ENCODE measurements around the gene EGFR. TPM values are rescaled to one million over a fixed set of nuclear protein-coding genes. Genes with fewer than 3 reads are reported as not detected.

EGFR gene
- total and polyA plus RNA-seq, 9 donors: 13.0 to 54.6 (median 41.7) TPM

GRCh38 chr7:55203300-55203699 is 184.5 kb downstream of the EGFR start:
- DNase-seq: no peak
- 88 to 89% (median 89%) methylated on average over 7 of the region's 7 CpGs for WGBS, 3 donors
- H3K27ac ChIP-seq: no peak overlapping the region
- TF ChIP-seq POLR2A (IDR thresholded peaks at IDR 0.05) (no peak), EP300 (IDR thresholded peaks at IDR 0.05) (no peak)
- TF ChIP-seq, protein P1, sequence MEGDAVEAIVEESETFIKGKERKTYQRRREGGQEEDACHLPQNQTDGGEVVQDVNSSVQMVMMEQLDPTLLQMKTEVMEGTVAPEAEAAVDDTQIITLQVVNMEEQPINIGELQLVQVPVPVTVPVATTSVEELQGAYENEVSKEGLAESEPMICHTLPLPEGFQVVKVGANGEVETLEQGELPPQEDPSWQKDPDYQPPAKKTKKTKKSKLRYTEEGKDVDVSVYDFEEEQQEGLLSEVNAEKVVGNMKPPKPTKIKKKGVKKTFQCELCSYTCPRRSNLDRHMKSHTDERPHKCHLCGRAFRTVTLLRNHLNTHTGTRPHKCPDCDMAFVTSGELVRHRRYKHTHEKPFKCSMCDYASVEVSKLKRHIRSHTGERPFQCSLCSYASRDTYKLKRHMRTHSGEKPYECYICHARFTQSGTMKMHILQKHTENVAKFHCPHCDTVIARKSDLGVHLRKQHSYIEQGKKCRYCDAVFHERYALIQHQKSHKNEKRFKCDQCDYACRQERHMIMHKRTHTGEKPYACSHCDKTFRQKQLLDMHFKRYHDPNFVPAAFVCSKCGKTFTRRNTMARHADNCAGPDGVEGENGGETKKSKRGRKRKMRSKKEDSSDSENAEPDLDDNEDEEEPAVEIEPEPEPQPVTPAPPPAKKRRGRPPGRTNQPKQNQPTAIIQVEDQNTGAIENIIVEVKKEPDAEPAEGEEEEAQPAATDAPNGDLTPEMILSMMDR (IDR thresholded peaks at IDR 0.05): no peak
- intact Hi-C loops (cut with DNase I): no loop called here
- H3K36me3 ChIP-seq: no peaks in the 10 kb centered on the region
- H3K9me3 ChIP-seq: no peaks in the 10 kb centered on the region
- H3K4me3 ChIP-seq: no peak overlapping the region
- no peaks in the 10 kb centered on the region for H3K27me3 ChIP-seq
- H3K4me1 ChIP-seq (ENCODE audit: insufficient read depth): peaks cover 2% of the 10 kb centered on the region

- Histone ChIP-seq H3K36me3 (no peaks in the 10 kb centered on the region), H3K9me3 (no peaks in the 10 kb centered on the region), H3K4me1 (ENCODE audit: insufficient read depth) (no peaks in the 10 kb centered on the region), H3K4me3 (no peak overlapping the region), H3K27ac (no peak overlapping the region), H3K27me3 (no peaks in the 10 kb centered on the region)
- WGBS, 3 donors: 86 to 89% (median 86%) methylated on average over 16 of the region's 16 CpGs
- TF ChIP-seq POLR2A (IDR thresholded peaks at IDR 0.05) (no peak), EP300 (IDR thresholded peaks at IDR 0.05) (no peak)
- TF ChIP-seq, protein P1 (IDR thresholded peaks at IDR 0.05): no peak
- DNase-seq: no peak
- intact Hi-C loops (cut with DNase I): no loop called here
These were observed 186.5 kb downstream of the EGFR start for GRCh38 chr7:55205124-55205955.

DNA sequence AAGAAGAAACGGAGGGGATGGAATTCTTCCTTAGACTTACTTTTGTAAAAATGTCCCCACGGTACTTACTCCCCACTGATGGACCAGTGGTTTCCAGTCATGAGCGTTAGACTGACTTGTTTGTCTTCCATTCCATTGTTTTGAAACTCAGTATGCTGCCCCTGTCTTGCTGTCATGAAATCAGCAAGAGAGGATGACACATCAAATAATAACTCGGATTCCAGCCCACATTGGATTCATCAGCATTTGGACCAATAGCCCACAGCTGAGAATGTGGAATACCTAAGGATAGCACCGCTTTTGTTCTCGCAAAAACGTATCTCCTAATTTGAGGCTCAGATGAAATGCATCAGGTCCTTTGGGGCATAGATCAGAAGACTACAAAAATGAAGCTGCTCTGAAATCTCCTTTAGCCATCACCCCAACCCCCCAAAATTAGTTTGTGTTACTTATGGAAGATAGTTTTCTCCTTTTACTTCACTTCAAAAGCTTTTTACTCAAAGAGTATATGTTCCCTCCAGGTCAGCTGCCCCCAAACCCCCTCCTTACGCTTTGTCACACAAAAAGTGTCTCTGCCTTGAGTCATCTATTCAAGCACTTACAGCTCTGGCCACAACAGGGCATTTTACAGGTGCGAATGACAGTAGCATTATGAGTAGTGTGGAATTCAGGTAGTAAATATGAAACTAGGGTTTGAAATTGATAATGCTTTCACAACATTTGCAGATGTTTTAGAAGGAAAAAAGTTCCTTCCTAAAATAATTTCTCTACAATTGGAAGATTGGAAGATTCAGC is 187.6 kb downstream of the EGFR start:
- Histone ChIP-seq H3K27ac (no peak overlapping the region), H3K36me3 (no peaks in the 10 kb centered on the region), H3K9me3 (no peaks in the 10 kb centered on the region), H3K27me3 (no peaks in the 10 kb centered on the region), H3K4me3 (no peak overlapping the region), H3K4me1 (ENCODE audit: insufficient read depth) (no peaks in the 10 kb centered on the region)
- DNase-seq: no peak
- intact Hi-C loops (cut with DNase I): no loop called here
- TF ChIP-seq, protein P1 (IDR thresholded peaks at IDR 0.05): no peak
- TF ChIP-seq EP300 (IDR thresholded peaks at IDR 0.05) (no peak), POLR2A (IDR thresholded peaks at IDR 0.05) (no peak)
- 92 to 95% (median 94%) methylated on average over 9 of the region's 9 CpGs for WGBS, 3 donors

GRCh38 chr7:55207436-55208125 is 188.8 kb downstream of the EGFR start:
- peaks cover 3% of the 10 kb centered on the region for H3K4me1 ChIP-seq (ENCODE audit: insufficient read depth)
- no peaks in the 10 kb centered on the region for H3K36me3 ChIP-seq
- WGBS, 3 donors: 89 to 90% (median 90%) methylated on average over 4 of the region's 4 CpGs
- intact Hi-C loops (cut with DNase I): no loop called here
- no peaks in the 10 kb centered on the region for H3K27me3 ChIP-seq
- no peak overlapping the region for H3K27ac ChIP-seq
- H3K4me3 ChIP-seq: no peak overlapping the region
- no peak for DNase-seq
- no peaks in the 10 kb centered on the region for H3K9me3 ChIP-seq
- TF ChIP-seq, protein P1 (IDR thresholded peaks at IDR 0.05): no peak
- TF ChIP-seq EP300 (IDR thresholded peaks at IDR 0.05) (no peak), POLR2A (IDR thresholded peaks at IDR 0.05) (no peak)
